GM11168 (cell line): ENCODE results near the gene ATM.
"Not testable (repeated sequence)": the region's sequence is repeated elsewhere in the genome, so short reads cannot be mapped to it uniquely, and the experiment has no call there.

ENCODE experiments used
- in situ Hi-C: fragments of 300-500 bp; cut with MboI; formaldehyde crosslinking; loops from one replicate; pipeline ENCODE4 v1.12.0; 2022; ENCODE audit warnings: low sequenced_read_pairs; ENCODE audit not compliant: unreplicated experiment

The ATM gene

DNA sequence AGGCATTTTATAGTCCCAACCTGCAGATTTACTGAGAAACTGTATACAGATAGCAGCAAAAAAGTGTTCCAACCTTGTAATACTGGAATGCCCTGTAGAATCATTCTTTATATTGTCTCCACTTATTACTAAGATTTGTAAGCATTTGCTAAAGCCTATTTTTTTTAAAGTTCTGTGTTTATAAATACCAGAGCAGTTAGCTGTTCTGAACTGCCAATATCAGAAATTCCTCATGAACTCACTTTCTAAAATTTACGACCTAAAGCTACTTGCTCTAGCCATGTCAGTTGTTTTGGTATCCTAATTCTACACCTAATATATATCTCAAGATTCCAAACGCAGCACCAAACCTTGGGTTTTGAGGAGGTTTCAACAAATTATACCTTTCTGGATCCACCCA lies 141.3 kb downstream of the ATM start:
- in situ Hi-C loops = no loop called here

DNA sequence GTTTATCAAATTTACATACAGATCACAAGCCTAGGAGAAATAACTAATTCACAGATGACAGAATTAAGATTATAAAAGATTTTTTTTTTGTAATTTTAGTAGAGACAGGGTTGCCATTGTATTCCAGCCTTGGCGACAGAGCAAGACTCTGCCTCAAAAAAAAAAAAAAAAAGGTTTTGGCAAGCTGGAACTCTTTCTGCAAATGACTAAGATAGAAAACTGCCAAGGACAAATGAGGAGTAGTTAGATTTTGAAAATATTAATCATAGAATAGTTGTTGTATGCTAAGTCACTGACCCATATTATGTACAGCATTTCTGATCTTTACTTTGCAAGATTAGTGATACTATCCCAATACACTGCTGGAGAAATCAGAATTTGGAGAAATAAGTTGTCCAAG lies 145.3 kb downstream of the ATM start:
- in situ Hi-C loops = no loop called here

DNA sequence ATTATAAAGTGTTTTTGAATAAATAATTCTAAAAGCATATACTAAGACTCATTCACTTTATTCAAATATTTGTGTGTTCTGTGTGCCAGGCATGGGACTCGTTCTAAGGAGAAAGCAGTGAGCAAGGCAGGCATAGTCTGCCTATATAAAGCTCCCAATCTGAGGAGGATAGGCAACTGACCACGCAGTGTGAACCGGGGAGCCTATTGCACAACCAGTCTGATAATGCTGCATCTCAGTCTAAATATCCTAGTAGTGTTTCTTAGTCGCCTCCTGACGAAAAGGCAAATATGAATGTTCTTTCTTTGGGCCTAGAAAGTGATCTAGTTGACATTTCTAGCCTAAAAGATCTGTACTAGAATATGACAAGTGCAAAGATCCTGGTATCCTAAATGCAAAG lies 146.2 kb downstream of the ATM start:
- in situ Hi-C loops = no loop called here

DNA sequence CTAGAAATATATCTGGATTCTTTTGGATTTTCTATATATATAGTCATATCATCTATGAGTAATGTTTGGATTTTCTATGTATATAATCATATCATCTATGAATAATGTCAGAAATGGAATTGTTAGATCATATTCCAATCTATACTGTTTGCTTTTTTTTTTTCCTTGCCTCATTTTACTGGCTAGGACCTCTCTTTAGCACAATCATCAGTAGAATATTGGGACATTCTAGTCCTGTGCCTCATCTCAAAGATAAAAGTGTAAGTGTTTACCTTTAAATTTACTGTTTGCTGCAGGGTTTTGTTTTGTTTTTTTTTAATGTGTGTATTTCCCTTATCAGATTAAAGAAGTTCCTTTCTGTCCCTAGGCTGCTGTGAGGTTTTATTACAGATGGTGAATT lies 147.4 kb downstream of the ATM start:
- in situ Hi-C loops = no loop called here

DNA sequence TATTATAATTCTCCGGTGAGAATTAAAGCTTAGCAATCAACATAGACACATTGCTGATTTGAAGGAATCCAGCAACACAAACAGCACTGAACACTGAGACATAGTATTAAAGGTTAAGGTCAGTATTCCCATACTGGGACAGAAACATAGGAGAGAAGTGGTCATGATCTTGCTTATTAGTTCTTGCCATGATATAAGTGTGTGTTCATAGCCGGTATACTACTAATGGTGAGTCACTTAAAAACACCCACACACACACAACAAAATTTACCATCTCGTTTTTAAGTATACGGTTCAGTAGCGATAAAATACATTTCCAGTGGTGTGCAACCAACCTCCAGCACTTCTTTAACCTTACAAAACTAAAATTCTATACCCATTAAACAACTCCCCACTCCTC lies 148.1 kb downstream of the ATM start:
- in situ Hi-C loops = no loop called here

DNA sequence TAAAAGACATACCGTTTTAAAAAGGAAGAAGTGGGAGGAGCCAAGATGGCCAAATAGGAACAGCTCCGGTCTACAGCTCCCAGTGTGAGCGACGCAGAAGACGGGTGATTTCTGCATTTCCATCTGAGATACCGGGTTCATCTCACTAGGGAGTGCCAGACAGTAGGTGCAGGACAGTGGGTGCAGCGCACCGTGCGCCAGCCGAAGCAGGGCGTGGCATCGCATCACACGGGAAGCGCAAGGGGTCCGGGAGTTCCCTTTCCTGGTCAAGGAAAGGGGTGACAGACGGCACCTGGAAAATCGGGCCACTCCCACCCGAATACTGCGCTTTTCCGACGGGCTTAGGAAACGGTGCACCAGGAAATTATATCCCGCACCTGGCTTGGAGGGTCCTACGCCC lies 150.6 kb downstream of the ATM start:
- in situ Hi-C loops = not testable (repeated sequence)

DNA sequence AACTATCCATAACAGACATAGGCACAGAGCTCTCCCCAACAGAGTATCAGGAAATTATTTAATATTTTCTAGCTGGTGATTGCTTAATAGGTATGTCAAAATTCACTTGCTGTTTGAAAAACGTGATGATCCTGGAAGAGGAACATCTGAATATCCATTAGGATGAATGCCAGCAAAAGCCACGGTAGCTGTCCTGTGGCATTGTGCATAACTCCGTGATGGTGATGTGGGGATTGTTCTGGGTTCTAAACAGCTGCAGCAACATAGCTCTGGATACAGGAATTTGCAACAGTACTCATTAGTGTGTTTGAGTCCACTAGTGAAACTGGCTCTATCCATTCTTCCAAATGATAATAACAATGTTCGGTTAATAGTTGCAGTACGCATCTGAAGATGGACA lies 165.7 kb downstream of the ATM start:
- in situ Hi-C loops = no loop called here

DNA sequence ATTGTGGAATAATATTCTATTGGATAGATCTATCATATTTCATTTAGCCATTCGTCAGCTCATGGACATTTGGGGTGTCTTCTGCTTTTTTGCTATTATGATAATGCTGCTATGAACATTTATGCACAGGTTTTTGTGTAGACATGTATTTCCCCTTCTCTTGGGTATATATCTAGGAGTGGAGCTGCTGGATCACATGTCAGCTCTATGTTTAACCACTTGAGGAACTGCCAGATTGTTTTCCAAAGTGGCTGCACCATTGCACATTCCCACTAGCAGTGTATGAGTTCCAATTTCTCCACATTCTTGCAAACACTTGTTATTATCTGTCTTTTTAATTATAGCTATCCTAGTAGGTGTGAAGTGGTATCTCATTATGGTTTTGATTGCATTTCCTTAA lies 169.5 kb downstream of the ATM start:
- in situ Hi-C loops = no loop called here

DNA sequence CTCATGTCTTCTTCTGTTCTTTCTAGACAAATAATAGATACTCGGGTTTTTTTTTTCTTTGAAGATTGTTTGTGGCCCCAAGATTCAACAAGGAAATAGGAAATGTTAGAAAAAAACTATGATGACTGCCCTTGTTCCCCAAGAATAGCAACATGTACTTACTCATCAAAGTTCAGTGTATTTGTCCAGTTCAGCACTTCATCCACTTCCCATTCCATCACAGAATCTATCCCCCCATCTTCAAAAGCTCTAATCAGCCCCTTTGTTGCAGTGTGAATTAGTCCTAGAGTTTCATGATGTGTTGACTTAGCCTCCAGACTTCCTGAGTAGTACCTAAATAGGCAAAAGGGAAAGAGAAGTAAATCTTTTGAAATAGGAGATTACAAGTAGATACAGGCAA lies 170.2 kb downstream of the ATM start:
- in situ Hi-C loops = no loop called here

DNA sequence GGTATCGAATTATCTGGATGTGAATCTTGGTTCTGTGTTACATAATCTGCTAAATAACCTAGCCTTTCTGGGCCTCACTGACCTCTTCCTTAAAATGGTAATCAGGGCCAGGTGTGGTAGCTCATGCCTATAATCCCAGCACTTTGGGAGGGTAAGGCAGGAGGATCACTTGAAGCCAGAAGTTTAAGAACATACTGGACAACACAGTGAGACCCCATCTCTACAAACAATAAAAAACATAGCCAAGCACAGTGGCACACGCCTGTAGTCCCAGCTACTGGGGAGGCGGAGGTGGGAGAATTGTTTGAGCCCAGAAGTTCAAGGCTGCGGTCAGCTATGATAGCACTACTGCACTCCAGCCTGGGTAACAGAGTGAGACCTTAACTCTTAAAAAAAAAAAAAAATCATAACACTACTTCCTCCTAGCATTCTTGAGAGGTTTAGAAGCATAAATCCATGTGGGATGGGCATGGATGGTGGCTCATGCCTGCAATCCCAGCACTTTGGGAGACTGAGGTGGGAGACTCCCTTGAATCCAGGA lies 171.9 kb downstream of the ATM start:
- in situ Hi-C loops = no loop called here

DNA sequence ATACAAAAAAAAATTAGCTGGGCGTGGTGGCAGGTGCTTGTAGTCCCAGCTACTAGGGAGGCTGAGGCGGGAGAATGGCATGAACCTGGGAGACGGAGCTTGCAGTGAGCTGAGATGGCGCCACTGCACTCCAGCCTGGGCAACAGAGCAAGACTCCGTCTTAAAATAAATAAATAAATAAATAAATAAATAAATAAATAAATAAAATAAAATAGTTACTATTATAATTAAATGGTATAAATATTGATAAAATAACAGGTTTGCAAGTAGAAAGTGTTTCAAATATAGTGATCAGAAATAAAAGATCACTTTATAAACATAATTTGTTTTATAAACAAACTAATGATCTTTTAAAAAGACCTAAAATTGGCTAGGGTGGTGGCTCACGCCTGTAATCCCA lies 173.8 kb downstream of the ATM start:
- in situ Hi-C loops = not testable (repeated sequence)

DNA sequence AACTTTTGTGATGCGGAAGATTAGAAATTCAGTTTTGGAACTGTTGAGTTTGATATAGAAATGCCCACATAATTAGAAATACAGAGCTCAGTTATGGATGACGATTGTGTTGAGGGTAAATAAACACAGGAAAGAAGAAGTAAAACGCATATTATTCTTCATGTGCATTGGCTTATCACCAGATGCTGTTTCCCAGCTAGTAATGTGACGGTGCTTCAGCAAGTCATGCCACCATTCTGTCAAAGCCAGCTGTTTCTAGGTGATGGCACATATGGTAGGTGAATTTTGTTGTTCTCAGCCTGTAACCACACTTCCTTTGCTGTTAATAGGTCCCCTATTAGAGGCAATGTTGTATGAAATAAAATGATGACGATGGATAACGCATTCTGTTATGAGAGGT lies 175.6 kb downstream of the ATM start:
- in situ Hi-C loops = no loop called here

DNA sequence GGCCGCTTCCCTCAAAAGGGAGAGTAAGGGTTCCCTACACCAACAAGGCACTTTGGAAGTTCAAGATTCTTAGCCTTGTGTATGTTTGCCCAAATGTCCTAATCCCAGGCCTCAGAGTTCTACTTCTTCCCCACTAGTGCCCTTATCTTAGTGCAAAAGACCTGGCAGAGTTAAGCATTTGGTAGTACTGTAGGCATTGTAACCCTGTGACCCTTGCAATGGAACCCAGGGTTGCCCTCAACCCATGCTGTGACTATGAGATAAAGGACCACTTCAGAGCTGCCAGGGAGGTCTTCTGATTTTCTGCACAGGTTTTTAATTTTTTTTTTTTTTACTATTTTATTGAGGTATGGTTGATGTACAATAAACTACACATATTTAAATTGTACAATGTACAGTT lies 179.4 kb downstream of the ATM start:
- in situ Hi-C loops = no loop called here

DNA sequence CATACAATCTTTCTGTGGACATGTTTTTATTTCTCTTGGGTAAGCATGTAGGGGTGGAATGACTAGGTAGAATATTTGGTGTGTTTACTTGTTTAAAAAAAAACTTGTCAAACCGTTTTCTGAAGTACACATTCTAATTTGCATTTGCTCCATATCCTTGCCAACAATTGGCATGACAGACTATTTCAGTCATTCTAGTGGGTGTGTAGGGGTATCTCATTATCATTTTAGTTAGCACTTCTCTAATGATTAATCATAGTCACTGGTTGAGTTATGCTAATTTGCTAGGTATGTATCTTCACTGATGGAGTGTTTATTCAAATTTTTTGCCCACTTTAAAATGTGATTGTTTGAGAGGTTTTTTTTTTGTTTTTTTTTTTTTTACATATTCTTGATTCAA lies 180.2 kb downstream of the ATM start:
- in situ Hi-C loops = no loop called here

DNA sequence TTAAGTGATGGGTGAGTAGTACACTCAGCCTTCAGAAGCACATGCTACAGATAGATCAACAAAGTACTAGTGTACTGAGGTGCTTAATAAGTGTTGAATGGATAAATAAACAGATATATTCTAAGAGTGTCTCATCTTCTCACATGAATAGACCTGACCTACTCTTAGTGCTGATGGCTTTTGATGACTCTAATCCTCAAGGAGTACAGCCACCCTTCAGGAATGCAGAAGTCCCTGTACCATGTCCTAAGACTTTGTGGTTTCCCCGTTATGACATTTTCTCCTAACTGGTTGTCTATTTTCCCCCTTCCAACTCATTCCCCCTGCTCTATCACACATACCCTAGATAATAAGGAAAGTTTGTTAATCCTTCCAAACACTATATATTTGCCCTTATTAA lies 182.8 kb downstream of the ATM start:
- in situ Hi-C loops = no loop called here

DNA sequence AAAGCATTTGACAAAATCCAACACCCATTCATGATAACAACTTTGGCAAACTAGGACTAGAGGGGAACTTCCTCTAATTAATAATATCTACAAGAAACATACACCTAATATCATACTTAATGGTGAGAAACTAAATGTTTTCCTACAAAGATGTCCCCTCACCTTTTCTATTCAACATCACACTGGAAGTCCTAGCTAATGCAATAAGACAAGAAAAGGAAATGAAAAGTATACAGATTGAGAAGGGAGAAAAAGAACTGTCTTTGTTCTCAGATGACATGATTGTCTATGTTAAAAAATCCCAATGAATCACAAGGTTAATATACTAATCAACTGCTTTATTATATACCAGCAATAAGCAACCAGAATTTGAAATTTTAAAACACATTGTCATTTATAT lies 192.1 kb downstream of the ATM start:
- in situ Hi-C loops = no loop called here

DNA sequence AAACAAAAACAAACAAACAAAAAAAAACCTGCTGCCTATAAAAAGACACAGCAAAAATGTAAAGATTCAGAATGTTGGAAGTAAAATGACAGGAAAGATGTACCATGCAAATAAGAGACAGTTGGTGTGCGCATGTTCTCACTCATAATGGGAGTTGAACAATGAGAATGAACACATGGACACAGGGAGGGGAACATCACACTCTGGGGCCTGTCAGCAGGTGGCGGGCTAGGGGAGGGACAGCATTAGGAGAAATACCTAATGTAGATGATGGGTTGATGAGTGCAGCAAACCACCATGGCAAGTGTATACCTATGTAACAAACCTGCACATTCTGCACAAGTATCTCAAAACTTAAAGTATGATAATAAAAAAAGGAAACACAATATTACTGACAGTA lies 194.7 kb downstream of the ATM start:
- in situ Hi-C loops = not testable (repeated sequence)
